NCI-H1436 treated with DMSO at 0.1 percent for 48 hours (cell line): ENCODE measurements around the gene PTPN5.

Source experiments
- DNase-seq: peaks from one replicate; lab custom pipeline; 2025; lab: John Stamatoyannopoulos, UW

PTPN5 gene

DNA sequence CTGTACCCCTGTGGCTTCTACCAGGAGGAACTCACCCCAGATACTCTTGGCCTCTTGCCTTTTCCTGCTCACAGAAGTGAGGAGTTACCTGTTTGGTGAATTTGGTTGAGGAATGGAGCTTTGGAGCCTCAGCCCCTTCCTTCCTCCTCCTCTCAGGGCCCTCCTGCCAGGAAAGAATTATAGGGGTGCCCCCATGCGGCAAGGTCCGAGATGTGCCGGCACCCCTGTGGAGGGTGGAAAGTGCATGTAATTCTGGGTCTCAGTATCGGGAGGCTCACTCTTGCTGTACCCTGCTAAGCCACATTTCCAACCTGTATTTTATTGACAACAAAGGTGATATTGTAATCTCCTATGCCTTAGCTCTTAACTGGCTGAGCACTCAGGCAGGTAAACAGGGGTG is 51.9 kb downstream of the PTPN5 start:
- DNase-seq = no peak

DNA sequence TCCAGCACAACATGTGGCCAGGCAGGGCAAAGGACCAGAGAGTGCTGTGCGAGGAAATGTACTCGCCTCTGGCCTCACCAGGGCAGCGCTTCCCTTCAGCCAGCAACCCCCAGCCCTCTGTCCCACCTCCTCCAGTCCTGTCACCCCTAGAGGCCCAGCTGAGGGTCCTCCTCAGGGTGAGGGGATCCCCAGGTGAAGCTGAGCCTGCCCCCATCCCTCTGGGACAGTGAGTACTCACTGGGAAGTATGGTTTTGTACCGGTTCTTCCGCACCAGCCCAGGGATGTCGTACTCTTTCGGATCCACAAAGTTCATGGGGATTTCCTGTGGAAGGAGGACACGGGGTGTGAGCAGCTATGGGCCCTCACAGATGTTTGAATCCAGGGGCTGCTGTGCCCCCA is 54.0 kb downstream of the PTPN5 start:
- no peak for DNase-seq

DNA sequence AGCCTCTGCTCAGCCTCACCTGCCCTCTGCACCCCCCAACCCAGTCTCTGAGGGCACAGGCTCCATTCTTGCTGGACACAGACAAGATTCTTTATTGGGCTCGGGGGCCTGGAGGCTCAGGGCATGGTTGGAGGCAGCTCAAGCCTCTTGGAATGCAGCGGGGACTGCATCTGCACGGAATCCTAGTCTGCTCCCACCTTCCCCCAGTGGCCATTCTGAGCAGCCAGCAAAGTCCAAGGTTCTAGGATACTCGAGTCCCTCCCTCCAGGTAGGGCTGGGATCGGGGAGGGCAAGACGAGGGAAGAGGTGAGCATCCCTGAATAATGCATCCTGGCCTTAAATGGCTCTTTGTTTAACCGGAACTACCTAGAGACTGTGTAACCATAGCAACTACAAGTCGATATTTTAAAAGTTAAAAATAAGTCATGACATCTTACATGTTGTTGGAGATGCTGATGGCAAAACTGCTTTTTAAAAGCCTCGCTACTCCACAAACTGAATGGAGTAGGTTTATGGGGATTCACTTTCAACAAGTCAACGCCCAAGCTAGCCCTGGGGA is 54.9 kb downstream of the PTPN5 start:
- no peak for DNase-seq

DNA sequence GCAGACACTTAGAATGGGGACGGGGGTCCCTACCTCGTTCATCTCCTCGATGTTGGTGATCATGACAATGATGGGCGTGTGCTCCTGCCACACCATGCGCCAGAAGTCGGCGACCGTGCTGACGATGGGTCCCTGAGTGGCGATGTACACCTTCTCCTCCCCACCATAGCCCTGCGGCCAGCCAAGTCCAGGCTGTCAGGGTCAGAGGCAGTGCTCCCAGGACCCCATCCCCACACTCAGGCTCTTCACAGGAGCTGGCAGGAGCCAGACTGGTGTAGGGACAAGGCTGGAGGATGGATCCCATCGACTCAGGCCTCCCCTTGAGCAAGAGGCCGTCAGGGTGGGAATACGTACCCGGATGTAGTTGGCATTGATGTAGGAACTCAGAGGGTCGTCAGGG is 58.4 kb downstream of the PTPN5 start:
- no peak for DNase-seq

DNA sequence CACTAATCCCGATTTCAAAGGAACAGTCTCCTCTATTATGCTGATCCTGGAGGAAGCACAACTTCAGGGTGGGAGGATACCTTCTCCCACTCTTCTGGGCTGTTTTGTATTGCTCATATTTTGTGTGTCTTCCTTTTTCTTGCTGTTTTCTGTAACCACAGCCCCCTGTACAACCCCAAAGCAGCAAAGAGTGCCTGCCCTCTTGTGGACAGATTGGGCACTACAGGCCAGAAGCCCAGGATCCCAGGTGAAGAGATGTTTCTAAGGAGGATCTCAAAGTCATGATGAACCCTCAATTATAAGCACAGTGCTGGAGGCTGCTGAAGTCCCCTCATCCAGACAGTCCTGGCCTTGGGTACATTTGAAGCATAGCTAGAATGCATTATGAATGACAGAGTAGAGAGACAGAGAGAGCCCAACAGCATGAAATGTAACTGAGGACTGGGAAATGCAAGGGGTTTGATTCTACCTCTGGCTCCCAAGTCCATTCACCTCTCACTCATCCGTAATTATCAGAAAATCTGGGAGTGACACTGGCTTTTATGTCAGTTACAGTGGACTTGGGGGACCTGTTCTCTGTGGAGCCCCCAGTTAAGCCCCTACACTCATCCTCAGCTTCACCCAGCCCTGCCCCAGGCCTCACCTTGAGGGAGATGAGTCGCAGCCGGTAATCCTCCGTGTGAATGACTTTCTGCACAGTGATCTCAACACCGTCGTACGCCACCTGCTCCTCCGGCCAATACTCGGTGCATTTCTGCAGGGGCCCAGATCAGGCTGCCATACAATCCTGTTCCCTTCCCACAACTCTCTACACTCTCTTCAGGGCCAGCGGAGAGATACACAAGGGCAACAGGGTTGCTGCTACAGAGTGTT is 59.4 kb downstream of the PTPN5 start:
- DNase-seq = no peak

DNA sequence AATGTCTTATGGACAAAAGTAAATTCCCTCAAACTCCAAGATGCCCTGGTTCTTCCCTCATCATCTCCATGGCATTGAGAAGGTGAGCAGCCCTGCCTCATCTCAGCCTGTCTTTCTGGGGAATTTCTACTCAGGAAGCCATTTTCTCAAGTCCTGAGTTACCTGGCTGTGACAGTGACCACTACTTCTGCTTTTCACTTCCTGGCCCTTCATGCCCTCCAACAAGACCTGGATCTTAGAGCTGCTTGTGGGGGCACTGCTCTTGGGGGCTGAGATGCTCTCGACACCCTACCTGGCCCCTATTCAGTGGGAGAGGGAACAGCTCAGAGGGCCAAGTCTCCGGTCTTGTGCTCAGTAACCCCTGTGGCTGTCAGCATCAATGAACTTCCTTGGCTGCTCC is 60.2 kb downstream of the PTPN5 start:
- DNase-seq = no peak

DNA sequence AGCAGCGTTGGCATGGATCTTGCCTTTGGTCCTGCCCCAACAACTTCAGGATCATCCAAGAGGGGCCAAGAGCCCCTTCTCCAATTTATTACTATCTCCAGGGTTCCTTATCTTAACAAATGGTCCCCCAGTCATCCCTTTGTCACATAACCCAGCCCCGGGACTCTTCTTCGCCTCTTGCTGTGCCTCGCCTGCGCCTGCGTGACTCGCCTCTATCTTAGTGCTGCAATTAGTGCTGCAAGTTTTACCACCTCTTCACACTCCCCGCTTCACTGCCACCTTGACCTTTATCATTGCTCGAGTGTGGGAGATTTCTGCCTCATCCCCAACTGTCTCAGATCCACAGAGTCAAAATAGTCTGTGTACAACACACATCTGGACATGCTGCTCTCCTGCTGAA is 61.6 kb downstream of the PTPN5 start:
- no peak for DNase-seq

DNA sequence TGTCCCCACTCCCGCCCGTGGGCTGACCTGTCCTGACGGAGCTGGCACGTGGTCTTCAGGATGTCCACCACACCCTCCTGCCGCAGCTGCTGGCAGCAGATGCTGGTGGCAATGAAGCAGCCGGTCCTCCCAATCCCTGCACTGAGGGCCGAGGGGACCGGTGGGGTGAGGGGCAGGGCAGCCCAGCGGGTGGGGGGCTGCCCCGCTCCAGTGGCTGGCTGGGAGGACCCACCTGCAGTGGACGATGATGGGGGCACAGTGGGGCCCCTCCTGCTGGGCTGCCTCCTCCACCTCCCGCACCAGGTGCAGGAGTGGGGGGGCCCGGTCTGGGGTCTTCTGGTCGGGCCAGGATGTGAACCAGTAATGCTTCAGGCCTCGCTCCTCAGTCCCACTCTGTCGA is 62.2 kb downstream of the PTPN5 start:
- DNase-seq = no peak

DNA sequence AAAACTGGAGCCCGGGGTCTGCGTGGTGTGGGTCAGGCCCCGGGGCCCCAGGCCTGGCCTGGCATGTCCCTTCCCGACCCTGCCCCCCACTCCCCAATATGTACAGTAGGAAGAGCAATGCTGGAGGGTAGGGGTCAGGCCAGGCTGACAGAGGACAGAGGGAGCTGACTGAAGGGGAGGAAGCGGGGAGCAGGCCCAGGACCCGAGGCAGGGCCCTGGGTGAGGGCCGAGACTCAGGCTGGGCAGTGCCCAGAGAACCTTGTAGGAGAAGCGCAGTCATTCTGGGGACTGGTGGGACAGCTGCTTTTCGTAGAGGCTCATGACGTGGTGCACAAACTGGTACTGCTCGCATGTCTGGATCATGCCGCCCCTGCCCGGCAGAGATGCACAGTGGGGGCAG is 62.9 kb downstream of the PTPN5 start:
- no peak for DNase-seq

DNA sequence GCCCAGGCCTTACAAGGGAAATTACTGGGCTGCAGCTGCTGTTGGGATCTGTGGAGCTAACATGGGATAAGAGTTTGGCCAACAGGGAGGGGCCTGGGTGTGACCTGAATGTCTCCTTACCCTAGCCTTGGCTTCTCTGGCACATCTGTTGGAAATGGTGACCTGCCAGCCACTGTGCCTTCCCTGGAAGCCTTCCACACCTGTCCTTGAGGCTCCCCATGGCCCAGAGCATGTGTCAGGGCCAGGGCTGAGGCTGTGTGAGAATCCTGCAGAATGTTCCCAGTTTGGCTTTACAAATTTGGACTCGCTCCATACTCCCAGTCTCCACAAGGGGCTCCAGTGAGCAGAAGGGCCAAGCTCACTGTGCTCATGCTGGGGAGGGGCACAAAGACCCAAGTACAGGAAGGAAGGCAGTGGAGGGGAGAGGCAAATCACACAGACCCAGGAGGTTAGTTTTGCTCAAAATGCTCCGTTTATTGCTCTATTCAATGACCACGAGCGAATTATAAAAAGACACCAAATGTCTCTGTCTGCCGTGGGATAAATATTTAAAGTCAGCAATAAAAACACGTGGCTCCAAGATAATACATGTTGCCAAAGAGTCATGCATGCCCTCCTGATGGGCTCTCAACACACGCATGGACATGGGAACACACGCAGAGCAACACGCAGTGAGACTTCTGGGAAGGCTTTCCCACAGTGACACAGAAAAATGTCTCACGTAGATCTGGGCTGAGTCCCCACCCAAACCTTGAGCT is 63.9 kb downstream of the PTPN5 start:
- no peak for DNase-seq

DNA sequence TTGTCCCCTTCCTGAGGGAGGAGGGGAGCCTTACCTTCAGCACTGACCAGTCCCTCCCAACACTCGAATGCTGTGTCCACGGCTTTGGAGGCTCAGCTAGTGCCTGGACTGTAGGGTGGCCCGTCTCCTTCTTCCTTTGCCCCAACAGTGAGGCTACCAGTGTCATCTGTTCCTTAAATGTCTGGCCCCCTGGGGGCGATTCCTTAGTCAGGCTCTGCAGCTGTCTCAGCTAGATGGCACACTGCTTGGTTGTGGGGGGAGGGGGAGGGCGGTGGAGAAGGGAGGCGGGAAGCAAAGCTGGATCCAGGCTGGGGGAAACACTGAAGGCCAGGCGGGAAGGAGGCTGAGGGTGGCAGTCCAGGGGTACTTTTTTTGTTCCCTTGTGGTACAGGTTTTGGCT is 65.6 kb downstream of the PTPN5 start, which contains the start of gene IGSF22:
Gene IGSF22 (minus strand): TSS at position 149 of the 400 bp plus-strand sequence. CDS start 1,952 bp downstream, outside the sequence.
- no peak for DNase-seq

DNA sequence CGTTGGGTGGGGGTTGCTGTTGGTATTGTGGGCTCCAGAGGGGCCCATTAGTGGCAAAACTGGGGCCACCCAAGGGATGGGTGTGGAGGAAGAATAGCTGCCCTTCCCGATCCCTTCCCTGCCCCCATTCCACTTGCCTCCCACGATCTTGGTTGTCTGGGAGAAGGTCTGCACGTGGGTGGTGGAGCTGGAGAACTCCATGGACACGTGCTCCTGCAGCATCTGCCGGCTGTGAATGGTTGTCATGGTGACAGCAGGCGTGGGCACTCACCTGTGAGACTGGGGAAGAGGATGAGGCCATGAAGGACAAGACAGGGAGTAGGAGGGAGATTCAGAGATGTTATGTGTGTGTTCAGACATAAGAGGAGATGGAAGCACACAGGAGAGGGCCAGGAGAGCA is 67.6 kb downstream of the PTPN5 start:
- DNase-seq = no peak

DNA sequence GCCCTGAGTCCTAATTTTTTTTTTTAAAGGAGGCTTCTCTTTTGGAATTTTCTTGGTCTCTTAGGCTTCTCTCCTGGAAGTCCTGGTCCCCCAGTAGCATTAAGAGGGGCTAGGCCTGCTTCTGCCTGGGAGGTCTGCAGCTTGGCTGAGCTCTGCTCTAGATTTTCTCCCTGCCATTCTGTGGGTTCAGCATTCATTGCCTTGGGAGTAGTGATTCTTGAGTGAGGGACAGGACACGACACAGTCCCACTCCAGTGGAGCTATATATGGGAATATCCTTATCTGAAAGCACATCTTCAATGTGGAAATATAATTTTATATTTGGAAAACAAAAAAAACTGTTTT is 69.3 kb downstream of the PTPN5 start:
- DNase-seq = no peak

DNA sequence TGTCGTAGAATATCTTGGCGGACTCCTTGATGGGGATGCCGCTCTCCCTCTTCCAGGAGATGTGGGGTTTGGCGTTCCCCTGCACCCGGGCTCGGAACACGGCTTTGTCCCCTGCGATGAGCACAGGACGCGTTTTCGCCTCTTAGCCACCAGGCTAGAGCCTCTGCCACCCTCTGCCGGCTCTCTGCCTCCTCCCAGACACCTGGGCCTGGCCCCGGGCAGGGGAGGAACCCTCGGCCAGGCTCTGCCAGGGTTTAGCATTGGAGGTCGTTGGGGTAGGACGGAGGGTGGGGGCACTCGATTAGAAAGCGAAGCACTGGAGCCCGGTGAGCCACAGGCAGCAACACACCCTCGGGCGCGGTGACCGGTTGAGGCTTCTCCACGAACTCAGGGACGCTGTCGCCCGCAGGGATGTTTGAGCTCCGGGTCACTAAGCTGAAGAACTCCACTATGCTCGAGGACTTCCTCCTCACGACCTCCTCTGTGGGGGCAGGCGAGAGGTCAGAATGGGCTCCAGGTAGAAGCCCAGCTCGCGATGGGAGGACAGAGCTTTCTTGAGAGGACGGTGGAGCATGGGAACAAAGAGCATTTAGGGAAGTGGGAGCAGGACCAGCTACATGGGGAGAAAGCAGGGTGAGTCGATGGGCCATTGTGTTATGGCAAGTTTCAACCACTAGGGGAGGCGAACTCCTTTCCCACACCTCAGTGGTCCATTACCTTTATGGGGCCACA is 69.9 kb downstream of the PTPN5 start:
- no peak for DNase-seq

DNA sequence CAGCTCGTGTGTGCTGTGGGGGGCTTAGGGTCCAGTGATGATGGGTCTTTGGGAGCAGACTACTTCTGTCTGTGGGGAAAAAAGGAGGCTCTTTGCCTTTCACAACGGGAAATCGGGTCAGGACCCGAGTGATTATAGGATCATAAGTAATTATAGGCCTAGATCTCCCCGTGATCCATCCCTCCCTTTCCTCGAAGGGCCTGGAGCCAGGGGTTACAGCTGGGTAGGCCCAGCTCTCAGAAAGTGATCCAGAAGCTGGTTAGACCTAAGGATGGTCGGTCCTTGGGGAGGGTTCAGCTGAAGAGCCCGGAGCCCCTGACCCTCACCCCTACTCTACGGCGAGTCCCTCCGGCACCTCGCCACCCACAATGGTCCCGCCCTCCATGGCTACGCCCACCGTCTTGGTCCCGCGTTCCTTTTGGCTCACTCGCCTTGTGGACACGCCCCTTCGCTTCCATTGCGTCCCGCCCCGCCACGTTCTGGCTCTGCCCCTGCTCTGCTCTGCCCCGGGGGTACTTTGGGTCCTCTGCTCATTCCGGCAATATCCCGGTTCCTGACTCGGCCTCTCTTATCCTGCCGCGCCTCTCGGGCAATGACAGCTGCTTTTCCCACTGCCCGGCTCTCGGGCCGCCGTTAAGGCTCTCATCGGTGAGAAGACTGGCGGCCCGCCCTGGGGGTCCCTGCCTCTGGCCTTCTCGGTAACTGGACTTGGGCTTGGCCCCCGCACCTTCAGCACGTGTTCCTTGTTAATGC is 70.6 kb downstream of the PTPN5 start:
- no peak for DNase-seq

DNA sequence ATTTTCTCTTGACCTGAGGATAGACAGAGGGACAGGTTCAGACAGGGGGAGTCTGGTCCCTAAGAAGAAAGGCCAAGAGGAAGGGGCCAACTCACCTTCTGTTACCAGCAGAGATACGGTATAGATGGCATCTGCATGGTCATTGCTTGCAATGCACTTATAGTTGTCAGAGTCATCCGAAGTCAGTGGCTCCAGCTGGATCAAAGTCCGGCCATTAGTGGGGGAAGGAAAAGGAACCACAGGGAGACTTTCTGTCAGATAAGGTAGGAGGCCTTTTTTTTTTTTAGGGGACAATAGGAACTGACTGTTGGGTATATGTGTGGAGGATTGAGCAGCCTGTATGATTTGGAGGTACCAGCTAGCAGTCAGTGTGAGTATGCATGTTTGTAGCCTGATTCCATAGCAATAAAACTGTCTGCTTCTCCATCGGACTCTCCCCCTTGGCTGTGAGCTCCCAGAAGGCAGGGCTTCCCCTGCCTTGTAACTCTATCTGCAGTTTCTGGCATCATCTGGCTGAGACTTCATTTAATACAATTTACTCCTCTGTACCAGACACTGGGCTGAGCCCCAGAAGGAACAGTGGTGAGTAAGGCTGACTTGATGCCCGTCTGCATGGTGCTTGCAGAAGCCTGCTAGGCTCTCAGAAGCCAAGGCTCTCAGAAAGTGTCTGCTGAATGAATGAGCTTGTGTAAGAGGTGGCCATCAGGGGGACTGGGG is 71.3 kb downstream of the PTPN5 start:
- no peak for DNase-seq

DNA sequence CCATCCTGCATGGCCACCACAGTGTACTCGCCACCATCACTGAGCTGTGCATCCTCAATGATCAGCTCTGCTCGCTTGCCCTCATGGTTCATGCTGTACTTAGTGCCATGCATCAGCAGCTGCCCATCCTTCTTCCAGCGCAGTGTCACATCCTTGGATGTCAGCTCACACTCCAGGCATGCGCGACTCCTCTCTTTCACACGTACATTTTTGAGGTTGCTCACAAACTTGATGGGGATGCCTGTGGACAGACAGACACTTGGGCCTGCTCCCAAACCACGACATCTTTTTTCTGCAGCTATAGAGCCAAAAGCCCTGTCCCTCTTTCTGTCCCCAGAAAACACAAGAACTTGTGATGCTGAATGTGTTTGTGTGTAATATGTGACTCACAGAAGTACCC is 76.1 kb downstream of the PTPN5 start:
- DNase-seq = no peak

DNA sequence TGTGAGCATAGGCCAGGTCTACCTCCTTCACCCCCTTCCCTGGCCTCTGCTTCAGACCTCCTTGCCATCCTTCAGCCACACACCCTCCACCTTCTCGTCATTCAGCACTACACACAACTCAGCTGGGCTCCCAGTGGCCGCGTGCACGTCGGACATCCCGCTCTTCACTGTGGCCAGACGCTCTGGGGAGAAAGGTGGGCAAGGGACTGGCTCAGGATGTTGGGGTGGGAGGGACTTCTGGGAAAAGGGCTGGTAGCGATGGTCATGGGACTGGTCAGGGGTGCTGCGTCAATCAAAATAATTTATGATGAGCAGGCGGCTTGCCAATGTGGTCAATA is 77.2 kb downstream of the PTPN5 start:
- DNase-seq = no peak

DNA sequence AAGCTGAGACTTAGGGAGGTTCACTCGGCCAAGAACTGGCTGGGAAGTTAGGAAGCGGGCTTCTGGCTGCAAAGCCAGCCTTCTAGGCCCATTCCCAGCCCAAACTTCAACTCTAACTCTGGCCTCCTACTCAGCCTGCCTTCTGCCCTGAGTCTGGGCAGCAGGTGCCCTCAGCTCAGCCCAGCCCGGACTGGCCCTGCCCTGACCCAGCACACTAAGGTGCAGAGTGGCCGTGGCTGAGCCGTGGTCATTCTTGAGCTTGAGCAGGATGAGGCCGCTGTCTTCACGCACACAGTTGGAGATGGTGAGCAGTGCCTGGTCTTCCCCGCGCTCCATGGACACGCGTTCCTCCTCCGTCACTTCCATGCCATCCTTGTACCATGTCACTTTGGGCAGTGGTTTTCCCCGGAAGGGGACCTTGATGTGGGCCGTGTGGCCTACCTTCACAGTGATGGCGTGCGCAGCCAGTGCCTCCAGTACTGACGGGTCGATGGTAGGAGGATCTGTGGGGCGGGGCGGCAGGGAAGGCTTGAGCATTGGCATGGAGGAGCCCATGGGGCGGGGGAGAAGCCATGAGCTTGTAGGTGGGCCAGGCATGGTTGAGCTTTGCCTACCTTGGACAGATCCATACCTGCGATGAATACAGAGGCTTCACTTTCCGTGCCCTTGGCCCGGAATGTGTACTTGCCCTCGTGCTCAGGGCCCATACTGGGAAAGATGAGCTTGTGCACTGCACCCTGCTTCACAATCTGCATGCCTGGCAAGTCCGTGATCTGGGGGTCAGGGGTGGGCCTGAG is 77.8 kb downstream of the PTPN5 start:
- no peak for DNase-seq

DNA sequence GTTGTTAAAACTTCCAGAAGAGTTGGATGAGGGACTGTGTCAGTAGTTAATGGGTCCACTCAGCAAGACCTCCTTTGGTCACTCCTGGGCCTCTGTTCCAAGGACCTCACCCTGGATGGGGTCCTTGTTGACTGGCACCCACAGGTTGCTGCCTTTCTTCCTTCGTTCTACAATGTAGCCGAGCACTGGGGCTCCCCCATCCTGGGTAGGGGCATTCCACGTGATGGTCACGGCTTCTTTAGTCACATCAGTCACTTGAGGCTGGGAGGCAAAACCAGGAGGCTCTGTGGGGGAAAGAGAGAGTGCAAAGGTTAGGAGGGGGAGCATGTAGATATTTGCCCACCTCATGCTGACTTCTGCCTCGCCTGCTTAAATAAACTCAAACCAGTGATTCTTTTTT is 81.1 kb downstream of the PTPN5 start:
- DNase-seq = no peak
